ENCODE data around the gene CPLX1. TPM values are rescaled to one million over a fixed set of nuclear protein-coding genes. Genes with fewer than 3 reads are reported as not detected.

The CPLX1 gene
- total and polyA plus RNA-seq, 12 donors = 1.5 to 10.8 (median 2.3) TPM

DNA sequence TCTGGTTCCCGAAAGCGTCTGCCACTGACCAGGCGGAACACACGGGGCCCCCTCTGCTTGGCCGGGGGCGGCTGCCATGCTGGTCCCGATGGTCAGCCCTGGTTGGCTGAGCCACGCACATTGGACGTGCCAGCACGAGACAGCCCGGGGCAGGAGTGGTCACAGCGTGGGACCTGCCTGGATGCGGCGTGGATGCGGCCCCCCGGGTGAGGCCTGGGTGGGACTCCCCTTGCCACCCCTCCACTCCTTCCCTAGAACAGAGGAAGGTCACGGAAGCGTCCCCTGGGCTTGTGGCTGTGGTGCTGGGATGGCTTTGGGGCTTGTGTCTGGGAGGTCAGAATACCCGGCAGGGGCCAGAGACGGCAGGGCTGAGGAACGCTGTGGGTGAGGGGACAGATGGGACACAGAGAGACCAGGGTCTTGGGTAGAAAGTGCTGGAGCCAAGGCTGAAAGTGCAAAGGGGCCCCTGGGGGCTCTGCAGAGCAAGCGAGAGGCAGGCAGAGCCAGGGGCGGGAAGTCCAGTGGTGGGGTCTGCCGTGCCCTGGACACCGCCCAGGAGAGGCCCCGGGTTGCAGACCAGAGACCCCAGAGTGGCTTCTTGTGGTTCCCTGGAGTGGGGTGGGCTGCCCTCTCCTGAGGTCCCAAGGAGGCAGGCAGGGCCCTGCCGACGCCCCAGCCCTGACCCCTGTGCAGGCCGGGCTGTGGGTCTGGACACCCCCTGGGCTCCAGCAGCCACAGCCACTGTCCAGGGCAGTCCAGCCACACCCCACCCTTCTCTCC, 8.6 kb upstream of the CPLX1 start:
- Histone ChIP-seq H3K4me3 (no peak overlapping the region), H3K27ac (no peak overlapping the region), H3K27me3 (peaks cover 0 to 15% (median 4%) of the 10 kb centered on the region in 7 donors), H3K36me3 (no peaks in the 10 kb centered on the region), H3K4me1 (peaks cover 0 to 28% (median 0%) of the 10 kb centered on the region in 9 donors), H3K9me3 (peaks cover 0 to 40% (median 12%) of the 10 kb centered on the region in 11 donors)
- ATAC-seq (peak in 2 of 8 donors; percentile 11 to 14), DNase-seq (no peak)
- TF ChIP-seq, protein P1, sequence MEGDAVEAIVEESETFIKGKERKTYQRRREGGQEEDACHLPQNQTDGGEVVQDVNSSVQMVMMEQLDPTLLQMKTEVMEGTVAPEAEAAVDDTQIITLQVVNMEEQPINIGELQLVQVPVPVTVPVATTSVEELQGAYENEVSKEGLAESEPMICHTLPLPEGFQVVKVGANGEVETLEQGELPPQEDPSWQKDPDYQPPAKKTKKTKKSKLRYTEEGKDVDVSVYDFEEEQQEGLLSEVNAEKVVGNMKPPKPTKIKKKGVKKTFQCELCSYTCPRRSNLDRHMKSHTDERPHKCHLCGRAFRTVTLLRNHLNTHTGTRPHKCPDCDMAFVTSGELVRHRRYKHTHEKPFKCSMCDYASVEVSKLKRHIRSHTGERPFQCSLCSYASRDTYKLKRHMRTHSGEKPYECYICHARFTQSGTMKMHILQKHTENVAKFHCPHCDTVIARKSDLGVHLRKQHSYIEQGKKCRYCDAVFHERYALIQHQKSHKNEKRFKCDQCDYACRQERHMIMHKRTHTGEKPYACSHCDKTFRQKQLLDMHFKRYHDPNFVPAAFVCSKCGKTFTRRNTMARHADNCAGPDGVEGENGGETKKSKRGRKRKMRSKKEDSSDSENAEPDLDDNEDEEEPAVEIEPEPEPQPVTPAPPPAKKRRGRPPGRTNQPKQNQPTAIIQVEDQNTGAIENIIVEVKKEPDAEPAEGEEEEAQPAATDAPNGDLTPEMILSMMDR (IDR thresholded peaks at IDR 0.05) = no peak
- 82 to 86% methylated on average over 29 of the region's 29 CpGs for WGBS, 2 donors
- intact Hi-C loops (cut with DNase I) = no loop called here

DNA sequence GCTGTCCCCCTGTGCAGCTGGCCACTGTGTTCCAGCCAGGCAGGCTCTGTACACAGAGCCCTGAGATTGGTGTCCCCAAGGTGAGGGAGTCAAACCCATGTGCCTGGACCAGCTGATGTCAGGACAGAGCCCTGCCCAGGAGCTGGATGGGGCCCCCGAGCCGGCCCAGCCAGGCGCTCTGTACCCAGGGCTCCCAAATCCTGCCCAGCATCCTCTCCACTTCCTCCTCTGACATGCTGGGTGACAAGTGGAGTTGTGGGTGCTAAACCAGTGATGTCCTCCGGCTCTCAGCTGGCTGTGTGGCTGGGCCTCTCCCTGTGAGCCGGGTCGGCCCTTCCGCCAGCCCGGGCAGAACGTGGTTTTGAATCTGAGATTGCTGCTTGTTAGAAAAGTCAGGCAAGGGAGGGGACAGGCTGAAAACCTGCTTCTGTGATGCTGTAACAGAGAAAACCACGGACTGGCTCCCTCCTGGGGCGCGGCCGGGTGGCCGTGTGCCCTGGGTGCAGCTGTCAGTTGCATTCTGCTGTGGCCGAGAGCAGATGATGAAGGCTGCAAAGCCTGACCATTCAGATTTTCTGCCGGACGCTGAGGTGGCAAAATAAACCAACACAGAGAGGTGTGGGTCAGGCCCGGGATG, 7.9 kb upstream of the CPLX1 start:
- ATAC-seq = no peak
- intact Hi-C loops (cut with DNase I) = no loop called here
- TF ChIP-seq, protein P1 (IDR thresholded peaks at IDR 0.05) = no peak
- Histone ChIP-seq H3K27ac (no peak overlapping the region), H3K4me3 (no peak overlapping the region), H3K36me3 (no peaks in the 10 kb centered on the region), H3K4me1 (peaks cover 0 to 28% (median 0%) of the 10 kb centered on the region in 9 donors), H3K27me3 (peaks cover 0 to 19% (median 7%) of the 10 kb centered on the region in 7 donors), H3K9me3 (peaks cover 0 to 34% (median 12%) of the 10 kb centered on the region in 11 donors)
- no peak for DNase-seq
- WGBS, 2 donors = 77 to 81% methylated on average over 18 of the region's 18 CpGs

DNA sequence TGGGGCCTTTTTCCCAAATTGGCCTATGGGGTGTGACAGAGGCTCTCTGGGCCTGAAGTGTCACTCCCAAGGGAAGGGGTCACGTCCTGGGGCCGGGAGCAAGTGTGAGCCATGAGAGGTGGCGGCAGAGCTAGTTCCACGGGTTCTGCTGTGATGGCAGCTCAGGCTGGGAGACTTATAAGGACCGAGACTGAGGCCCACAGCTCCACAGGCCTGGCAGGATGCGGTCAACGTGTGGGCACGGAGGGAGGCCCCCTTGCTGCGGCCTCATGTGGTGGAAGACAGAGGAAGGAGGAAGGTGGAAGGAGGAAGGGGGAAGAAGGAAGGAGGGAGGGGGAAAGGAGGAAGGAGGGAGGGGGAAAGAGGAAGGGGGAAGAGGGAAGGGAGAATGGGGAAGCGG, 7.2 kb upstream of the CPLX1 start:
- ATAC-seq = no peak
- Histone ChIP-seq H3K4me3 (no peak overlapping the region), H3K9me3 (peaks cover 0 to 27% (median 9%) of the 10 kb centered on the region in 11 donors), H3K4me1 (peaks cover 0 to 35% (median 0%) of the 10 kb centered on the region in 9 donors), H3K27me3 (peaks cover 0 to 25% (median 11%) of the 10 kb centered on the region in 7 donors), H3K36me3 (no peaks in the 10 kb centered on the region), H3K27ac (no peak overlapping the region)
- intact Hi-C loops (cut with DNase I) = no loop called here
- TF ChIP-seq, protein P1 (IDR thresholded peaks at IDR 0.05) = no peak
- no peak for DNase-seq
- WGBS, 2 donors = 66% methylated on average over 10 of the region's 10 CpGs

DNA sequence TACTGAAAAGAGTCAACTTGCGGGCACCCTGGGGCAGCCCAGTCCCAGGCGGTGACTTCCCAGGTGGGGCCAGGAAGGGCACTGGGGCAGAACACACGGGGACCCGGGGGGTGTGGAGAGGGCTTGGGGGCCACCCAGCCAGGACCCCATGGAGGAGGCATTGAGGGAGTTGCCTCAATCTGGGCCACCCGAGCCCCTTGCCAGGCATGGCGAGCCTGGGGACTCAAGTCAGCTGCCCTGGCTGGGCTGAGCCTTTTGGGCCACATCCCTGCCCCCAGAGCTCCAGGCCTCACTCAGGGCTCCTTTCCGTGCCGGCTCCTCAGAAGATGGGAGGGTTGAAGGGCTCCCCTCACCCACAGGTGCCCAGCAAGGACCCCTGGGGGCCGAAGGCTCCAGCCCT, 6.6 kb upstream of the CPLX1 start:
- Histone ChIP-seq H3K9me3 (peaks cover 0 to 21% (median 3%) of the 10 kb centered on the region in 11 donors), H3K4me3 (no peak overlapping the region), H3K4me1 (peaks cover 0 to 36% (median 0%) of the 10 kb centered on the region in 9 donors), H3K36me3 (no peaks in the 10 kb centered on the region), H3K27ac (no peak overlapping the region), H3K27me3 (peaks cover 0 to 32% (median 18%) of the 10 kb centered on the region in 7 donors)
- TF ChIP-seq, protein P1 (IDR thresholded peaks at IDR 0.05) = no peak
- WGBS, 2 donors = 89 to 94% methylated on average over 9 of the region's 9 CpGs
- intact Hi-C loops (cut with DNase I) = no loop called here
- DNase-seq (no peak), ATAC-seq (no peak)

Data from heart right ventricle (tissue), 16 donors.